Measurements from ENCODE around the gene EFCAB11. TPM values are rescaled to one million over a fixed set of nuclear protein-coding genes. Genes with fewer than 3 reads are reported as not detected.

EFCAB11 gene
- total and polyA plus RNA-seq, 9 of the 15 experiments (the other 6 are each of a cell fraction or from before 2014, with no cell fraction given) = 13.4 to 37.9 (median 17.4) TPM

- no peak overlapping the region for H3K27ac ChIP-seq (ENCODE audit: extremely low read depth, low read depth, low read length)
- POLR2A ChIA-PET = no interaction called here
- no peaks in the 10 kb centered on the region for H3K4me1 ChIP-seq (replicated peaks in 1 of 2; ENCODE audit: control insufficient read depth in 2 of 2, insufficient read depth in 2 of 2, low read length in 2 of 2)
- 15% methylated on average over 6 of the region's 11 CpGs for WGBS (ENCODE audit: insufficient coverage, low coverage, missing lambda C conversion rate)
- no peak overlapping the region for H3K9ac ChIP-seq (ENCODE audit: insufficient read depth in 1 of 2, low read depth in 2 of 2, low read length in 2 of 2)
- intact Hi-C loops (cut with micrococcal nuclease) = no loop called here
- H3K79me2 ChIP-seq (ENCODE audit: control insufficient read depth, insufficient read depth, low read length) = no peaks in the 10 kb centered on the region
- no peaks in the 10 kb centered on the region for H4K20me1 ChIP-seq (replicated peaks; ENCODE audit: control insufficient read depth, insufficient read depth, low read length)
- DNase-seq (ENCODE audit: extremely low read depth in 1 of 4, low spot score in 3 of 4) = no peak
- H3K9me3 ChIP-seq (replicated peaks; ENCODE audit: control insufficient read depth, insufficient read depth, low read depth, low read length) = no peaks in the 10 kb centered on the region
- H3K9me1 ChIP-seq (ENCODE audit: control insufficient read depth, insufficient read depth, low read length) = no peaks in the 10 kb centered on the region
- H2AFZ ChIP-seq (ENCODE audit: low read depth, low read length) = no peak overlapping the region
- H3K36me3 ChIP-seq (ENCODE audit: control insufficient read depth, insufficient read depth, low read length) = no peaks in the 10 kb centered on the region
- H3K4me2 ChIP-seq (ENCODE audit: insufficient read depth, low read length) = no peak overlapping the region
- no peak overlapping the region for H3K4me3 ChIP-seq
- in situ Hi-C loops (cut with MboI) = no loop called here
- no peaks in the 10 kb centered on the region for H3K27me3 ChIP-seq (ENCODE audit: control insufficient read depth in 2 of 2, insufficient read depth in 2 of 2, low read length in 2 of 2)
- no peak for FAIRE-seq
- ATAC-seq = no peak
- TF ChIP-seq BRF2 (IDR thresholded peaks at IDR 0.05; ENCODE audit: borderline replicate concordance, insufficient read depth, insufficient read length) = no peak
- no peak for TF ChIP-seq ZNF445 (CRISPR knock-in tag; IDR thresholded peaks at IDR 0.05; ENCODE audit: low read depth)
- no peak for TF ChIP-seq ZNF699 (CRISPR knock-in tag; IDR thresholded peaks at IDR 0.05; ENCODE audit: insufficient replicate concordance)
- no peak for TF ChIP-seq HIVEP1 (CRISPR knock-in tag; IDR thresholded peaks at IDR 0.05)
- no peak for TF ChIP-seq ZFP1 (CRISPR knock-in tag; IDR thresholded peaks at IDR 0.05)
- TF ChIP-seq ELF4 (CRISPR knock-in tag; IDR thresholded peaks at IDR 0.05) = no peak
- TF ChIP-seq MXI1 (IDR thresholded peaks at IDR 0.05; ENCODE audit: low read depth, low read length) = no peak
- TF ChIP-seq HSF4 (CRISPR knock-in tag; IDR thresholded peaks at IDR 0.05; ENCODE audit: borderline replicate concordance) = no peak
- no peak for TF ChIP-seq ZBTB1 (CRISPR knock-in tag; IDR thresholded peaks at IDR 0.05; ENCODE audit: borderline replicate concordance, low read depth)
- TF ChIP-seq MXD1 (CRISPR knock-in tag; IDR thresholded peaks at IDR 0.05; ENCODE audit: borderline replicate concordance, poor library complexity, severe bottlenecking) = no peak
- TF ChIP-seq RFX1 (IDR thresholded peaks at IDR 0.05) = no peak
- no peak for TF ChIP-seq TRIM28 (IDR thresholded peaks at IDR 0.05)
- no TSS peak for BruUV-seq (replicated peaks)
- CTCF ChIA-PET (ENCODE audit: low intra/inter-chr PET ratio) = no interaction called here
These were observed 140.4 kb downstream of the EFCAB11 start for GRCh38 chr14:89814126-89814525.
